B cell (primary cell): Measurements from ENCODE around the gene PTGES3L.

Source experiments
- CTCF ChIP-seq: fragments of 200-600 bp; IDR thresholded peaks from one replicate; pipeline ENCODE4 v1.8.0; 2022; ENCODE audit warnings: antibody characterized with exemption, mild to moderate bottlenecking
- EZH2 ChIP-seq: IDR thresholded peaks from 2 replicates; pipeline ENCODE4 v1.6.1; 2012; ENCODE audit warnings: borderline replicate concordance, low read depth, mild to moderate bottlenecking, moderate library complexity, low read length; ENCODE audit not compliant: insufficient read depth, poor library complexity, severe bottlenecking

GRCh38 chr17:42980766-42981397, 1.0 kb upstream of the PTGES3L start:
- TF ChIP-seq CTCF (peak; percentile 42), EZH2 (no peak)
